ENCODE measurements around the gene EXOC2. TPM values are rescaled to one million over a fixed set of nuclear protein-coding genes. Genes with fewer than 3 reads are reported as not detected.

EXOC2 gene
- total RNA-seq, 2 experiments from 2014 or later, result 22.5 to 24.8 TPM

GRCh38 chr6:604579-604978, 88.4 kb downstream of the EXOC2 start:
- H3K4me2 ChIP-seq (ENCODE audit: low read length), result no peak overlapping the region

DNA sequence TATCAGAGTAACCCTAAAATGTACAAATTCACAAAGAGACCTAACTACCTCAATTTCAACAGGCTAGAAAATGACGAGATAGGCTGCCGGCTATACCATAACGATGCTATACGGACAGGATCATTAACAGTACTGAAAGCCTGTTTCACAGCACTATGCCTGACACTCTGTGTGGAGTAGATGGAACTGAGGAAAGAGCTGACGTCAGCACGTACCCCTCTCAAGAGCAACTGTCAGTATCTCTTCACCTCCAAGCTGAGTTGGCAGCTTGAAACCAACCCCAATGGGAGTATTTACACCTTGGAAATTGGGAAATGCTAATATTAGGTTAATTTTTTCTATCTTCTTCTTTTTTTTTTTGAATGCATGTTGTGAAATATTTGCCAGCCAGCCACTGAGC, 89.7 kb downstream of the EXOC2 start:
- intact Hi-C loops (cut with micrococcal nuclease; ENCODE audit: unreplicated experiment), result no loop called here
- Histone ChIP-seq H3K36me3 (ENCODE audit: insufficient read depth, low read length) (no peaks in the 10 kb centered on the region), H3K27ac (ENCODE audit: low read depth, low read length, poor library complexity, severe bottlenecking) (no peak overlapping the region), H3K79me2 (ENCODE audit: insufficient read depth, low read depth, low read length) (no peaks in the 10 kb centered on the region), H3K9me2 (ENCODE audit: insufficient read depth, low read length) (no peaks in the 10 kb centered on the region), H2AFZ (ENCODE audit: low read length) (no peak overlapping the region), H3K9me3 (ENCODE audit: low read length) (no peaks in the 10 kb centered on the region), H3K4me3 (ENCODE audit: low read depth, low read length, poor library complexity, severe bottlenecking) (no peak overlapping the region), H3K4me2 (ENCODE audit: low read length) (no peak overlapping the region), H3K4me1 (ENCODE audit: insufficient read depth, low read length, poor library complexity, severe bottlenecking) (no peaks in the 10 kb centered on the region), H4K20me1 (ENCODE audit: insufficient read depth, low read length) (no peaks in the 10 kb centered on the region)
- POLR2A ChIA-PET, result interaction anchor here (0.6 kb wide), 1 partner anchor 305 kb away, joined by 3 read pairs; no protein-coding TSS in a partner anchor
- CTCF ChIA-PET (ENCODE audit: unreplicated experiment), result no interaction called here
- no TSS peak for BruUV-seq (replicated peaks)
- TF ChIP-seq EZH2phosphoT487 (IDR thresholded peaks at IDR 0.05; ENCODE audit: borderline replicate concordance, low read depth, low read length), result no peak
- DNase-seq (ENCODE audit: low spot score), result no peak

More at GRCh38 chr6:604579-604978, 88.4 kb downstream of the EXOC2 start:
- POLR2A ChIA-PET, result no interaction called here
- H4K20me1 ChIP-seq (ENCODE audit: insufficient read depth, low read length), result no peaks in the 10 kb centered on the region
- peak; percentile 34 for DNase-seq (ENCODE audit: low spot score)
- intact Hi-C loops (cut with micrococcal nuclease; ENCODE audit: unreplicated experiment), result no loop called here
- H3K9me2 ChIP-seq (ENCODE audit: insufficient read depth, low read length), result no peaks in the 10 kb centered on the region
- H3K9me3 ChIP-seq (ENCODE audit: low read length), result no peaks in the 10 kb centered on the region
- no peak overlapping the region for H3K27ac ChIP-seq (ENCODE audit: low read depth, low read length, poor library complexity, severe bottlenecking)
- H3K4me1 ChIP-seq (ENCODE audit: insufficient read depth, low read length, poor library complexity, severe bottlenecking), result no peaks in the 10 kb centered on the region
- no peaks in the 10 kb centered on the region for H3K36me3 ChIP-seq (ENCODE audit: insufficient read depth, low read length)
- no peak overlapping the region for H2AFZ ChIP-seq (ENCODE audit: low read length)
- no peaks in the 10 kb centered on the region for H3K79me2 ChIP-seq (ENCODE audit: insufficient read depth, low read depth, low read length)
- no TSS peak for BruUV-seq (replicated peaks)
- CTCF ChIA-PET (ENCODE audit: unreplicated experiment), result no interaction called here
- TF ChIP-seq CTCF (conservative IDR thresholded peaks at IDR 0.05; ENCODE audit: low read length) (no peak), EZH2phosphoT487 (IDR thresholded peaks at IDR 0.05; ENCODE audit: borderline replicate concordance, low read depth, low read length) (no peak)
- H3K4me3 ChIP-seq (ENCODE audit: low read depth, low read length, poor library complexity, severe bottlenecking), result no peak overlapping the region

- Histone ChIP-seq H3K4me2 (ENCODE audit: low read length) (no peak overlapping the region), H3K9me3 (ENCODE audit: low read length) (no peaks in the 10 kb centered on the region), H2AFZ (ENCODE audit: low read length) (no peak overlapping the region), H3K79me2 (ENCODE audit: insufficient read depth, low read depth, low read length) (no peaks in the 10 kb centered on the region), H3K9me2 (ENCODE audit: insufficient read depth, low read length) (no peaks in the 10 kb centered on the region), H3K4me3 (ENCODE audit: low read depth, low read length, poor library complexity, severe bottlenecking) (no peak overlapping the region), H3K36me3 (ENCODE audit: insufficient read depth, low read length) (peaks cover 3% of the 10 kb centered on the region; the same call in 1 of the 2 replicates), H3K4me1 (ENCODE audit: insufficient read depth, low read length, poor library complexity, severe bottlenecking) (no peaks in the 10 kb centered on the region), H4K20me1 (ENCODE audit: insufficient read depth, low read length) (no peaks in the 10 kb centered on the region), H3K27ac (ENCODE audit: low read depth, low read length, poor library complexity, severe bottlenecking) (no peak overlapping the region)
- DNase-seq (ENCODE audit: low spot score), result no peak
- POLR2A ChIA-PET, result interaction anchor here (0.7 kb wide), 1 partner anchor 50 kb away, joined by 3 read pairs; no protein-coding TSS in a partner anchor
- no TSS peak for BruUV-seq (replicated peaks)
- intact Hi-C loops (cut with micrococcal nuclease; ENCODE audit: unreplicated experiment), result no loop called here
- CTCF ChIA-PET (ENCODE audit: unreplicated experiment), result no interaction called here
- TF ChIP-seq CTCF (conservative IDR thresholded peaks at IDR 0.05; ENCODE audit: low read length) (no peak), EZH2phosphoT487 (IDR thresholded peaks at IDR 0.05; ENCODE audit: borderline replicate concordance, low read depth, low read length) (no peak)
Measured at GRCh38 chr6:599576-600448, 93.1 kb downstream of the EXOC2 start.

Measured in OCI-LY7 (cell line).